GM18502 (cell line): ENCODE data around the gene FOXD4L6.
"Not testable (repeated sequence)": the region's sequence is repeated elsewhere in the genome, so short reads cannot be mapped to it uniquely, and the experiment has no call there.

ENCODE experiments used
- ATAC-seq: cut with Tn5 transposase; IDR thresholded peaks from one replicate; pipeline ENCODE4 v1.9.1; 2021; ENCODE audit warnings: mild to moderate bottlenecking; ENCODE audit not compliant: unreplicated experiment, poor library complexity

Gene FOXD4L6

DNA sequence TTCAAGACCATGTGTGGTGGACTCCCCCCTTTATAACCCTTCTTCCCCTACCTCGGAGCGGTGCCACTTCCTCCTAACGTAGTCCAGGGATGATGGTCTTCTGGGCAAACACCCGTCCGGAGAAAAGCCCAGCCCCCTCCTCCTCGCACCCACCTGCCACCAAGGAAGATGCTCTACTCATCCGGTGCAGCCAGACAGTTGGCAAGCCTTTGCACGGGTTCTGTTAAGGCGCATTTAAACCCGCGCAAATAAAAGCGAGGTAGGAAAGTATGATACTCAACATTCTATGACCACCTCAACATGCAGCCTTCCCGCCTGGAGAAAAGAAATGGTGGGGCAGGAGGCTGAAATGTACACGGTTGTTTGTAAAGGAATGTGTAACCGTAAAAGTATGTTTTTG is at the start of gene FOXD4L6:
FOXD4L6 (minus strand) TSS at position 101 of the 400 bp plus-strand sequence. CDS start 298 bp downstream, outside the sequence.
- not testable (repeated sequence) for ATAC-seq

DNA sequence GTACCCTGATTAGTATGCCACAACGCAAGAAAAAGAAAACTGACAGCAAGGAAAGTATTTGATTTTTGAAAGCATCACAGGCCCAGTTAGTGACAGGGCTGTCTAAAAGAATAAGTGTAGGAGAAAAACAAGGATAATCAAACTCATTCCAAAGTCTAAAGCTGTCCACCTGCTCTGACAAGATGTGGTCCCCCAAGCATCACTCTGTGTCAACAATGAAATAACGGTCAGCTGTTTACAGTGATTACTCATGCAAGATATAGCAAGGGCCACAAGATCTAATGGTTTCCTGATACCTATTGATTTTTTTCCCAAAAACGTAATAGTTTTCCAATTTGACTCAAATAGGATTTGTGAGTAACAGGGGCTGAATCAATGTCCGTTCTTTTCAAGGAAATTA is 46.5 kb upstream of the FOXD4L6 start:
- not testable (repeated sequence) for ATAC-seq

DNA sequence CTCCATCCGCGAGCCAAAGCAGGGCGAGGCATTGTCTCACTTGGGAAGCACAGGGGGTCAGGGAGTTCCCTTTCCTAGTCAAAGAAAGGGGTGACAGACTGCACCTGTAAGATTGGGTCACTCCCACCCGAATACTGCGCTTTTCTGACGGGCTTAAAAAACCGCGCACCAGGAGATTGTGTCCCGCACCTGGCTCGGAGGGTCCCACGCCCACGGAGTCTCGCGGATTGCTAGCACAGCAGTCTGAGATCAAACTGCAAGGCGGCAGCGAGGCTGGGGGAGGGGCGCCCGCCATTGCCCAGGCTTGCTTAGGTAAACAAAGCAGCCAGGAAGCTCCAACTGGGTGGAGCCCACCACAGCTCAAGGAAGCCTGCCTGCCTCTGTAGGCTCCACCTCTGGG is 21.6 kb upstream of the FOXD4L6 start:
- ATAC-seq: not testable (repeated sequence)

DNA sequence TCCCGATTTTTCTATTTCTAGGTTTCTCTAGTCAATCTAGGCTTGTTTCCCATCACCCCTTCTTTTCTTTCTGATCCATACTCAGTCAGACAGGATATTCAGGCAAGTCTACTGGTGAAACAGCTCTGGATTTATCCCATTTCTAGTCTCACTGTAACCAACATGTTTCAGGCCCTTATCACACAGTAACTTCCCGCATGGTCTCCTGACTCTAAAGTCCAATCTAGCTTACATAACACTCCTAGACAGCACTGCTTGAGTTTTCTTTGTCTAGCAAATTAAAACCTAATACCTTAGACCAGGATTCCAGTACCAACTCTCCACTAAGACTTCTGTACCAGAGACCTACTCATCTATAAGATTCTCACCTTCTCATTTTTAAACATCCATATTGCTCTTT is 13.4 kb upstream of the FOXD4L6 start:
- ATAC-seq: not testable (repeated sequence)

DNA sequence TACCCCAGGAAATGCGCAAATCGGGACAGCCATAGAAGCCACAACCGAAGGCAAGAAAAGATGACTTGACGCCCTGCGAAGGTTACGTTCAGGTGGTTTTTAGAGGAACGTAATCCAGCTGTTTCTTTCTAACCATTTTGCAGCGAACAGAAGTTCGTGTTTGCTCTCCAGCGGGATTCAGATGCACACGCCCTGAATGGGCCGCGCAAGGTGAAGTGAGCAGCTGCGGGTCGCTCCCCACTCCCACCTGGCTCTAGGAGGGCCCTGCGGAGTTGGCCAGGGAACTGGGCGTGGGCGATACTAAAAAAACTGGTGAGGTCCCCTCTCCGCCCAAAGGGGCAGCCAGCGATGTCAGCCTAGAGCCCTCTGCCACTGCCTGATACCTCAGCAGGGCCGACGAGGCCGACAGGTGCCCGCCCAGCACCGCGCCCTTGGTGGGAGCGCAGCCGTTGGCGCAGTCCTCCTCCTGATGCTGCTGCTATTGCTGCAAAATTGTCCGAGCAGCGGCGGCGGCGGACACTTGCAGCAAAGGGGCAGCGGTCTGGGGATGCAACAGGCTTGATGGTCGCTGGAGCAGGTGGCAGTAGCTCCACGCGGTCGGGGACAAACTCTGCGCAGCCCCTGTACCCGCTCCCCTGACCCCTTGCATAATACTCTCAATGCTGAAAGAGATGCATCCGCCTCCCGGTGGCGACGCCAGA is 1.6 kb downstream of the FOXD4L6 start:
- ATAC-seq: not testable (repeated sequence)

DNA sequence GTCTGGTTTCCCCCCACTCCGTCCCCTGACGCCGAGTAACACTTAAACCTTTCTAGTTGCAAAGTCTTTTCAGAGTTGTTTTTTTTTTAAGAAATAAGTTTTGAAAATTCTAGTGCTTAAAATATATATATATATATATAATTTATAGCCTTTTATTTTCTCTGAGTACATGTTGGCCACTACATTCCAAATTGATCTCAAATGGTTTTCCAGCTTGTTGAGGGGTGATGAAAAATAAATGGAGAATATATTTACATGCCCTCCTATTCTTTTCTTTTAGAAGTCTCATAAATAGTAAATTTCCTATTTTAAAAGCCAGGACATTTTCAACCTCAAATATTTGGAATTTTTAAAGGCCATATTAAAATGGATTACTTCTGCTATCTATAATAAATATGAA is 2.5 kb downstream of the FOXD4L6 start:
- not testable (repeated sequence) for ATAC-seq

DNA sequence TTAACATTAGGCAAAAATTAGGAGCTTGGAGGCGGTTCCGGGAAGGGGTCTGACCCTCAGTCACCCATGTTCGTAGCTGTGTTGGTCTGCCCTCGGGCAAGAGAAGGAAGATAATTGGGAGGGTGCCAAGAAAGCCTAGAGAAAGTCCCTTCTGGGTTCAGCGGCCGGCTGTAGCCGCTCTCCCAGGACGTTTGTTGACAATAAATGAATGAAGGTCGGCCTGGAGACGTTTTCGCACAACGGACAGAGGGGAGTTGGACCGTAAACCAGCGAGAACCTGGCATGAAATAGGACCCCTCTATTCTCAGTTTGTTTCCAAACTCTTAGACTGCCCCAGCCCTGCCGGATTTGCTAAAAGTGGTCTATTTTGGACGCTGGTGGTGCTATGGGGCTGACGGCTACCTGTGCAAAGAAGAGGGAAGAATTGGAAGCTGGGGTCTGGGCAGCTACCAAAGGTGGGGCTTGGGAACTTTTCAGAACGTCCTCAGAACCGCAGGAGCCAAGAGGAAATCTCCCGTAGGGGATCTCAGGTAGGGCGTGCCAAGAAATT is 3.3 kb downstream of the FOXD4L6 start:
- not testable (repeated sequence) for ATAC-seq

DNA sequence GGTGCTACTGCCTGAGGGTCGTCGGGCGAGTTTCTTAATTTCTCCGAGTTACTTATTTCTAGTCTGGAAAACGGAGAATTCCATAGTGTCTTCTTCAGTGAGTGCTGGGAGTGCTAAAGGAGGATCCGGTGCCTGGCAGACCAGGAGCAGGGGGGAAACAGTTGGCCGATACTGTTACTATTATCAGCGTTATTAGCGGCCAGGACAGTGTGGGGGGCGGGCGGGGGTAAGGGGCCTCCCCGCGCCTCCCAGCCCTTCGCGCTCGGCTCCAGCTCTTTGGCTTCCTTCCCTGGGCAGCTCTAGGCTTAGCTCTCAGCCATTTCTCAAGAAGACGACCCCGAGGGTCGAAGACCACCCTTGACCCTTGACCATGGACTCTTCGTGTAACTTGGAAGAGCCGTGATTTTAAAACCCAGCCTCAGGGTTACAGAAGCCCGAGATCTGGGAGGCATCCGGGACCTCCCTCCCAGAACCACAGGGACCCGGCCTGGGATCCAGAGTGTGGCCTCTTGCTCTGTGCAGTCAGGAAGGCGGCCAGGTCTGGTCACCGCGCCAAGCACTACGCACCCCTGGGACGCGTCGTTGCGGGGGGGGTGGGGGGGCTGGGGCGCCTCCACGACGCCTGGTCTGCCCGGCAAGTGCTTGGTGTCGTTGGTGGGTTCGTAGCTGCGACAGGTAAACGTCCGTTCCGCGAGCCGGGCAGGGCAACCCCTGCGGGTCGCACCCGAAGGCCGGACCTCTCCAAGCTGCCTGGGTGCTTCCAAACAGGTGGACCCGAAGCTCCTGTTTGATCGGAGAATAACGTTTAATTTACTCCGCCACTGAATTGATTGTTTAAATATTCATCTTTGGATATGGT is 4.0 kb downstream of the FOXD4L6 start:
- not testable (repeated sequence) for ATAC-seq

DNA sequence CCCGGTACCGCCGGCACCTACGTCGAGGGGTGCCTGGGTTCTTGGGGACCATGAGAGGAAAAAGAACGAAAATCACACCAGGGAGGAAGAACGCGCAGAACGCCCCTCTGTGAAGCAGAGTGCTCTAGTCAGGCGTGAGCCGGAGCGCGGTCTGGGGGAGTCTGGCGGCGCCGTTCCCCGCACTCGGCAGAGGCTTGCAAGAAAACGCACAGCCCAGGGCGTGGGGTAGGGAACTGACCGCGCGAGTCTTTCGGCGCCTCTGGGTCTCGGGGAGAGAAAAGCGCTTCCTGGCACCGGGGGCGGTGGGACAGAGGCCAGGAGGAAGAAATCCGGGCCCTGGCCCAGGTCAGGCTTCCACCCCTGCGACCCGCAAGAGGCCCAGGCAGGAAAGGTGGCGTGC is 4.7 kb downstream of the FOXD4L6 start:
- not testable (repeated sequence) for ATAC-seq

DNA sequence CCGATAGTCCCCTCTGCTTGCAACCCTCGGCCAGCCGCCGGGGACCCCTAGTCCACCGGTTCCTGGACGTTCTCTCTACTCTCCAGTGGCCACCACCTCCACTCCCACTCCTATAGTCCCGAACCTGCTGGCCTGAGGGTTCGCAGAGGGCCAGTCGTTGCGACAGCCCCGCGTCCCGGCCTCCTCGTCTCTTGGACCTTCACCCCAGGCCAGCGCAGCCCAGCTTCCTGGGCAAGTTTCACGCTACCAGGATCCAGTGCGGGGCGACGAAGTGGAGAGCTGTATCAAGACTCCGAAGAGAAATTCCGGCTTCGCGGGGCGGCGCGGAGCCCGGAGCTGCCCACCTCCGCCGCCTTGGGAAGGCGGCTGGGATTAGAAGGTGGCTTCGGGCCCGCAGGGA is 5.1 kb downstream of the FOXD4L6 start:
- not testable (repeated sequence) for ATAC-seq

DNA sequence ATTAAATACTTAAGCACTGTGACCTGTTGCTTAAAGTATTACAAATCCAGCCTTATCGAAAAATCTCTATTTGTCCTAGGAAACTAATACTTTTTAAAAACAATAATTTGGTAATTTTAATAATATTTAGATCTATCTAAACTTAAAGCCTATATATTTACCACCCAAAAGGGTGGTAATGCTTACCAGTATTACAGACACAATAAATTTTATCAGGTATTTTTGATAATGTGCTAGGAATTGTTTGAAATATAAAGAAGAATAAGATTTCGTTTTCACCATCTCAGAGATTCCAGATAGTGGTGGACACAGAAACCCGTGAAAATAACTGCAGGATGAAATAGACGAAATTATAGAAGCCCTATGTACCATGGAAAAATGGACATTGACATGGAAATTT is 7.8 kb downstream of the FOXD4L6 start:
- not testable (repeated sequence) for ATAC-seq

DNA sequence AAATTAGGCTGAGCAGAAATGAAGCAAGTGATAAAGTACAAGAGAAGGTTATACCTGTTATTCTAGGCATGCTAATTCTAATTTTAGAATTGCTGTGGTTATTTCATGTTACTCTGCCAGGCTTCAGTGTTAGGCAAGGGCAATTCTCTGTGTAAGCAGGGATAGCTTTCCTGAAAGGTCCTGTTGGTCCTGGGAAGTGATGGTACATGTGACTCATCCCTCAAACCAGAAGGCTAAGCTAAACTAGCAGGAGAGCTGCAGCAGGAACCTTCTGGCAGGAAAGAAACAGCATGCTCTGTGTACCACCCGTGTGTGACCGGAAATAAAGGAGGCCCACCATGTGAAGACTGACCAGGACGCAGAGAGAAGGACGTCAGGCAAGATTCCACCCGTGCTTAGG is 8.8 kb downstream of the FOXD4L6 start:
- ATAC-seq: not testable (repeated sequence)

DNA sequence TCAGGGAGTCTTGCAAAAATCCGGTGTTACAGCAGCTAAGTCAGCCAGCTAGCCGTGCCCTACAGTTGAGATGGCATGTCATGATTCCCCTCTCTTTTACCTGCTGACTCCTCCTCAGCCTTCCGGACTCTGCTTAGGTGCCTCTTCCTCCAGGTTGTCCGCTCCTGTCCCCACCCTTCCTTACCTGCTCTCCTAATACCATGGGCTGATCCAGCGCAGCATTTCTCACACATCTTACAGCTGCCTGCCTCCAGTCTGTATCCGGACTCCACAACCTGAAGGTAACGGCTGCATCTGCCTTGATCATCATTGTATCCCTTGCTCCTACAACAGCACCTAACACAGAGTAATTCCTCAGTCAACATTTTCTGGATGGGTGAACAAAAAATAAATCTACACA is 9.2 kb downstream of the FOXD4L6 start:
- ATAC-seq: not testable (repeated sequence)

DNA sequence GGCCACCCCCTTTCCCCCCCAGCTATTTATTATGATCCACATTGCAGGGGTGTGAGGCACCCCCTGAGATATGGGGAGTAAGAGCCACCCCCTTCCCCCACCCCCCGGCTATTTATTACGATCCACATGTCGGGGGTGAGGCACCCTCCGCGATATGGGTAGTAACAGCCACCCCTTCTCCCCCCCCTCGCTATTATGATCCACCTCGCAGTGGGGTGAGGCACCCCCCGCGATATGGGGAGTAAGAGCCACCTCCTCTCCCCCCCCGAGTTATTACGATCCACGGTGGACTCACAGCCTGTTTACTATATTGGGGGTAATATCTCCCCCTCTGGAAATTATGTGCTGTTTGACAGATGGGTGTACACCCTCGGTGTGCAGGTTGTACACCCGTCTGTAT is 15.1 kb downstream of the FOXD4L6 start:
- ATAC-seq: not testable (repeated sequence)

DNA sequence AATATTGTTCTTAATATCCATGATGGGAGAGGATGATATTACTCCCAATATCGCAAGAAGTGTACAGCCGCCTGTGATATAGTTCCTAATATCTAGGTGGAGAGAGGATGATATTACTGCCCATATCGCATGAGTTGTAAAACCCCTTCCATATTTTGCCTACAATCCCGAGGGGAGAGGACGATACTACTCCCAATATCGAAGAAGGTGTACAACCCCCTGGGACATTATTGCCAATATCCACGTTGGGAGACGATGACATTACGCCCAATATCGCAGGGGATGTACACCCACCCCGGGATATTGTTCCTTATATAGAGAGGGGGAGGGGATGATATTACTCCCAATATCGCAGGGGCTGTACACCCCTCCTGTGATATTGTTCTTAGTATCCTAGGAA is 17.1 kb downstream of the FOXD4L6 start:
- ATAC-seq: not testable (repeated sequence)

DNA sequence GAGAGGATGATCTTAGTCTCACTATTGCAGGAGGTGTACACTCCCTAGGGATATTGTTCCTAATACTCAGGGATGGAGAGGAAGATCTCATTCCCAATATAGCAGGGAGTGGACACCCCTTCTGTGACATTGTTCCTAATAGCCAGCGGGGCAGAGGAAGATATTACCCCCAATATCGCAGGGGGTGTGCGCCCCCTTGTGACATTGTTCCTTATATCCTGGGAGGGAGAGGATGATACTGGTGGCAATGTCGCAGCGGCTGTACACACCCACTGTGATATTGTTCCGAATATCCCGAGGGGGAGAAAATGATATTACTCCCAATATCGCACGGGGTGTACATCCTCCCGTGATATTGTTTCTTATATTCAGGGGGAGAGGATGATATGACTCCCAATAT is 17.6 kb downstream of the FOXD4L6 start:
- not testable (repeated sequence) for ATAC-seq

DNA sequence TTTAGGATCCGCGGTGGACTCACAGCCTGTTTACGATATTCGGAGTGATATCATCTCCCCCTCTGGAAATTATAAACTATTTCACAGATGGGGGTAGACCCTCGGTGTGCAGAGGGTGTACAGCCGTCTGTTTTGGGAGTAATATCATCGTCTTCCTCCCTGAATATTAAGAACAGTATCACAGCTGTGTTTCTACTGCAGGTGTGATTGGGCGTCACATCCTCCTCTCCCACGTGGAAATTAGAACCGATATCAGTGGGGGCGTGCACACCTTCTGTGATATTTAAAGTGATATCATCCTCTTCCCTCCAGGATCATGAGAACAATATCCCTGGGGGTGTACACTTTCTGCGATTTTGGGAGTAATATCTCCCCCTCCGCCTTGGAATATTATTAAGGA is 19.2 kb downstream of the FOXD4L6 start:
- not testable (repeated sequence) for ATAC-seq

DNA sequence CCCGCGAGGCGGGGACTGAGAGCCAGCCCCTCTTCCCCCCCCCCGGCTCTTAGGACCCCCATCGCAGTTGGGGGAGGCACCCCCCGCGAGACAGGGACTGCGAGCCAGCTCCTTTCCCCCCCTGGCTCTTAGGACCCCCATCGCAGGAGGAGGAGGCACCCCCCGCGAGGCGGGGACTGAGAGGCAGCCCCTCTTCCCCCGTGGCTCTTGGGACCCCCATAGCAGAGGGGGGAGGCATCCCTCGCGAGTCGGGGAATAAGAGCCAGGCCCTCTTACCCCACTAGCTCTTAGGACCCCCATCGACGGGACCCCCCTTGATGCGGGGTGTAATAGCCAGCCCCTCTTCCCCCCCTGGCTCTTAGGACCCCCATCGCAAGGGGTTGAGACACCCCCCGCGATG is 19.7 kb downstream of the FOXD4L6 start:
- ATAC-seq: not testable (repeated sequence)

DNA sequence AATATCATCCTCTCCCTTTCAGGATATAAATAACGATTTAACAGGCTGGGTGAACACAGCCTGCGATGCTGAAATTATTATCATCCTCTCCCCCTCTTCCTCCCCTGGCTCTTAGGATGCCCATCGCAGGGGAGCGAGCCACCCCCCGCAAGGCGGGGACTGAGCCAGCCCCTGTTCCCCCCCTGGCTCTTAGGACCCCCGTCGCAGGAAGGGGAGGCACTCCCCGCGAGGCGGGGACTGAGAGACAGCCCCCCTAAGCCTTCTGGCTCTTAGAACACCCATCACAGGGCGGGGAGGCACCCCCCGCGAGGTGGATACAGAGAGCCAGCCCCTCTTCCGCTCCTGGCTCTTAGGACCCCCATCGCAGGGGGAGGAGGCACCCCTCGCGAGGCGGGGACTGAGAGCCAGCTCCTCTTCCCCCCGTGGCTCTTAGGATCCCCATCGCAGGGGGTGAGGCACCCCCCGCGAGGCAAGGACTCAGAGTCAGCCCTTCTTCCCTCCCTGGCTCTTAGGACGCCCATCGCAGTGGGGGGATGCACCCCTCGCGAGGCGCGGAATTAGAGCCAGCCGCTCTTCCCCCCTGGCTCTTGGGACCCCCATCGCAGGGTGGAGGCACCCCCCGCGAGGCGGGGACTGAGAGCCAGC is 21.9 kb downstream of the FOXD4L6 start:
- not testable (repeated sequence) for ATAC-seq

DNA sequence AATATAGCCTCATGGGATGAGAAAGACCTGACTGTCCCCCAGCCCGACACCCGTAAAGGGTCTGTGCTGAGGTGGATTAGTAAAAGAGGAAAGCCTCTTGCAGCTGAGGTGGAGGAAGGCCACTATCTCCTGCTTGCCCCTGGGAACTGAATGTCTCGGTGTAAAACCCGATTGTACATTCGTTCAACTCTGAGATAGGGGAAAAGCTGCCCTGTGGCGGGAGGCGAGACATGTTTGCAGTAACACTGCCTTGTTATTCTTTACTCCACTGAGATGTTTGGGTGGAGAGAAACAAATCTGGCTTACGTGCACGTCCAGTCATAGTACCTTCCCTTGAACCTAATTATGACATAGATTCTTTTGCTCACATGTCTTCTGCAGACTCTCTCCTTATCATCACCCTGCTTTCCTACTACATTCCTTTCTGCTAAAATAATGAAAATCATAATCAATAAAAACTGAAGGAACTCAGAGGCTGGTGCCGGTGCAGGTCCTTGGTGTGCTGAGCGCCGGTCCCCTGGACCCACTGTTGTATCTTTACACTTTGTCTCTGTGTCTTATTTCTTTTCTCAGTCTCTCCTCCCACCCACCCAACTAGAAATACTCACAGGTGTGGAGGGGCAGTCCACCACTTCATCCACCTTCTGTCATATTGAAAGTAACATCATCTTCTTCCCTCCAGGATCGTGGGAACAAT is 22.8 kb downstream of the FOXD4L6 start:
- ATAC-seq: not testable (repeated sequence)
